ENCODE measurements around the gene GPR35.

DNA sequence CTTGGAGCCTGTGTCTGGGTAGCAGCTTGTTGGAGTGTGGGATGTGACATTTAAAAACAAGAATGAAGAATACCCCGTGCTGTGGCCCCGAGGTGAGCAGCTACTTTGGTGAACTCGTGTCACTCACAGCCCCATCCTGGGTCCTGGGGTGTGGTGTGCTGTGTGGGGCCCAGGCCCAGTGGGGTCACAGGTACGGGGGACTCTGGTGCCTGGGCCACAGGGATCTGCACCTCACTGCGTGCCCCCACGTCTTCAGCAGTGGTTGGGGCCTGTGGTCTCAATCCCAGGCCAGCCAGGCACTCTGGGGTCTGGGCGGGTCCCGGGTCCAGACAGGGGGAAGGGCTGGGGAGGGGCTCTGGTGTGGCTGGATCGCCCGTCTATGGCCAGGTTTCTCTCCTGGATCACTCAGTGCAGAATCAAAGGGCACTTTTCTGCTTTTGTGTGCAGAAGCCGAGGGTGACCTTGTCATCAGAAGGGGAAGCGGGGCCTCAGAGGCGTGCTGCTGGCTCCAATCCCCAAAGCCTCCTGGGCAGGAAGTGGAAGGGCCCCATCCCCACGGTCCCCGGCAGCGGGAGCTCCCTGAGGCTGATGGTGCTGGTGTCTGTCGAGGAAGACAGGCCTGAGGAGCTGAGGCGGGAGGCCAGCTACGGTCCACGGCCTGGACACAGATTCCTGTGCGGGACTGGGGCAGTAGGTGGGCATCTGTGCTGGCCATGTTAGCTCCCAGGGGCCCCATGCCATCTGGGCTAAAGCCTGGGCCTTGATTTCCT, 1.4 kb downstream of the GPR35 start:
- TF ChIP-seq, protein P1, sequence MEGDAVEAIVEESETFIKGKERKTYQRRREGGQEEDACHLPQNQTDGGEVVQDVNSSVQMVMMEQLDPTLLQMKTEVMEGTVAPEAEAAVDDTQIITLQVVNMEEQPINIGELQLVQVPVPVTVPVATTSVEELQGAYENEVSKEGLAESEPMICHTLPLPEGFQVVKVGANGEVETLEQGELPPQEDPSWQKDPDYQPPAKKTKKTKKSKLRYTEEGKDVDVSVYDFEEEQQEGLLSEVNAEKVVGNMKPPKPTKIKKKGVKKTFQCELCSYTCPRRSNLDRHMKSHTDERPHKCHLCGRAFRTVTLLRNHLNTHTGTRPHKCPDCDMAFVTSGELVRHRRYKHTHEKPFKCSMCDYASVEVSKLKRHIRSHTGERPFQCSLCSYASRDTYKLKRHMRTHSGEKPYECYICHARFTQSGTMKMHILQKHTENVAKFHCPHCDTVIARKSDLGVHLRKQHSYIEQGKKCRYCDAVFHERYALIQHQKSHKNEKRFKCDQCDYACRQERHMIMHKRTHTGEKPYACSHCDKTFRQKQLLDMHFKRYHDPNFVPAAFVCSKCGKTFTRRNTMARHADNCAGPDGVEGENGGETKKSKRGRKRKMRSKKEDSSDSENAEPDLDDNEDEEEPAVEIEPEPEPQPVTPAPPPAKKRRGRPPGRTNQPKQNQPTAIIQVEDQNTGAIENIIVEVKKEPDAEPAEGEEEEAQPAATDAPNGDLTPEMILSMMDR (IDR thresholded peaks at IDR 0.05) = no peak
- TF ChIP-seq EZH2phosphoT487 (IDR thresholded peaks at IDR 0.05) = no peak
- TF ChIP-seq EZH2 (IDR thresholded peaks at IDR 0.05) = no peak
